ENCODE results near the gene NUBP2. TPM values are rescaled to one million over a fixed set of nuclear protein-coding genes. Genes with fewer than 3 reads are reported as not detected.

The NUBP2 gene
- total and polyA plus RNA-seq, 2 donors (not counting 3 experiments of a cell fraction or from before 2014, with no cell fraction given): 55.0 to 69.6 TPM

DNA sequence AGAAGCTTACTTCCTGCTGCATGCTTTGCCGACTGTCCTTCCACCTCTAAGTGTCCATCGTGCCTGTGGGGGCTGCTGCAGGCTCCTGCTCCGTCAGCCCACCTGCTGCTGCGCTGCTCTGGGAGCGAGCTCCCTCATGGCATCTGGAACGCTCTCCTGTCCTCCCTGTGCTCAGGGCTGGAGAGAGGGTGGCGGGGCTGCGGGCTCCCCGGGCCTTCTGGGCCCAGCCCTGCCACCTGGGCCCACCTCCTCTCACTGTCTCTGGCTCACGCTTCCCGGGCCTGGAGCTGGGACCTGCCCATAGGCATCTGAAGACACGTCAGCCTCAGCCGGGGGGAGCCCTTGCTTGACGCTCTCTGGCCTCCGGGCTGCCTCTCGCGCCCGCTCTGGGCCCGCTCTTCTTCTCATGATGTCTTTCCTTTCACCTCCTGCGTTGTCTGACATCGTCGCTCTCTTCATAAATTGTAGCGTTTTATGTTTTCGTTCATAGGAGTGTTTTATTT, 38.4 kb upstream of the NUBP2 start:
- Histone ChIP-seq H2AFZ (ENCODE audit: low read depth, low read length) (no peak overlapping the region), H3K4me1 (ENCODE audit: control insufficient read depth, extremely low read depth, insufficient read depth, low read length) (no peaks in the 10 kb centered on the region), H4K20me1 (replicated peaks; ENCODE audit: control insufficient read depth, extremely low read depth, insufficient read depth, low read length) (no peaks in the 10 kb centered on the region), H3K9me3 (replicated peaks; ENCODE audit: control insufficient read depth, insufficient read depth, low read length) (no peaks in the 10 kb centered on the region), H3K9me1 (replicated peaks; ENCODE audit: control insufficient read depth, extremely low read depth, insufficient read depth, low read length) (no peaks in the 10 kb centered on the region), H3K4me2 (ENCODE audit: insufficient read depth, low read length) (no peak overlapping the region), H3K27me3 (ENCODE audit: control insufficient read depth in 2 of 2, insufficient read depth in 2 of 2, low read length in 2 of 2) (no peaks in the 10 kb centered on the region), H3K4me3 (replicated peaks in 1 of 3; ENCODE audit: insufficient read depth in 1 of 3, low read depth in 1 of 3, low read length in 3 of 3) (no peak overlapping the region), H3K9ac (replicated peaks; ENCODE audit: extremely low read depth, insufficient read depth, low read length) (no peak overlapping the region), H3K27ac (ENCODE audit: insufficient read depth, low read depth, low read length) (no peak overlapping the region), H3K36me3 (ENCODE audit: control insufficient read depth in 2 of 2, extremely low read depth in 1 of 2, insufficient read depth in 2 of 2, low read length in 2 of 2) (peaks cover 4 to 45% of the 10 kb centered on the region in 2 experiments), H3K79me2 (ENCODE audit: control insufficient read depth, insufficient read depth, low read length) (no peaks in the 10 kb centered on the region)
- TF ChIP-seq FOS (IDR thresholded peaks at IDR 0.05; ENCODE audit: borderline replicate concordance, insufficient read depth, low read length) (no peak), POLR2A (IDR thresholded peaks at IDR 0.05; ENCODE audit: low read depth, low read length) (no peak), POLR2AphosphoS5 (IDR thresholded peaks at IDR 0.05; ENCODE audit: insufficient read depth, low read depth, low read length) (no peak), EZH2 (IDR thresholded peaks at IDR 0.05; ENCODE audit: borderline replicate concordance, low read depth, low read length, severe bottlenecking) (no peak), MYC (IDR thresholded peaks at IDR 0.05; ENCODE audit: low read depth, low read length) (no peak)
- TF ChIP-seq, protein P1, sequence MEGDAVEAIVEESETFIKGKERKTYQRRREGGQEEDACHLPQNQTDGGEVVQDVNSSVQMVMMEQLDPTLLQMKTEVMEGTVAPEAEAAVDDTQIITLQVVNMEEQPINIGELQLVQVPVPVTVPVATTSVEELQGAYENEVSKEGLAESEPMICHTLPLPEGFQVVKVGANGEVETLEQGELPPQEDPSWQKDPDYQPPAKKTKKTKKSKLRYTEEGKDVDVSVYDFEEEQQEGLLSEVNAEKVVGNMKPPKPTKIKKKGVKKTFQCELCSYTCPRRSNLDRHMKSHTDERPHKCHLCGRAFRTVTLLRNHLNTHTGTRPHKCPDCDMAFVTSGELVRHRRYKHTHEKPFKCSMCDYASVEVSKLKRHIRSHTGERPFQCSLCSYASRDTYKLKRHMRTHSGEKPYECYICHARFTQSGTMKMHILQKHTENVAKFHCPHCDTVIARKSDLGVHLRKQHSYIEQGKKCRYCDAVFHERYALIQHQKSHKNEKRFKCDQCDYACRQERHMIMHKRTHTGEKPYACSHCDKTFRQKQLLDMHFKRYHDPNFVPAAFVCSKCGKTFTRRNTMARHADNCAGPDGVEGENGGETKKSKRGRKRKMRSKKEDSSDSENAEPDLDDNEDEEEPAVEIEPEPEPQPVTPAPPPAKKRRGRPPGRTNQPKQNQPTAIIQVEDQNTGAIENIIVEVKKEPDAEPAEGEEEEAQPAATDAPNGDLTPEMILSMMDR (IDR thresholded peaks at IDR 0.05; ENCODE audit: extremely low read depth in 1 of 2, insufficient read depth in 1 of 2, low read depth in 1 of 2, low read length in 2 of 2): no peak
- TF ChIP-seq, protein P2, sequence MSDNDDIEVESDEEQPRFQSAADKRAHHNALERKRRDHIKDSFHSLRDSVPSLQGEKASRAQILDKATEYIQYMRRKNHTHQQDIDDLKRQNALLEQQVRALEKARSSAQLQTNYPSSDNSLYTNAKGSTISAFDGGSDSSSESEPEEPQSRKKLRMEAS (IDR thresholded peaks at IDR 0.05; ENCODE audit: insufficient read depth, insufficient read length): no peak
- POLR2A ChIA-PET: no interaction called here
- intact Hi-C loops (cut with micrococcal nuclease) (no loop called here), dilution Hi-C loops (cut with MboI; ENCODE audit: extremely low pct_ligation_motif_present, low sequenced_read_pairs) (no loop called here)
- CTCF ChIA-PET: interaction anchor here (1.4 kb wide), 1 partner anchor 21 kb away, joined by 6 read pairs; no protein-coding TSS in a partner anchor
- no TSS peak for BruUV-seq (replicated peaks)
- FAIRE-seq (no peak), DNase-seq (ENCODE audit: low read depth, low spot score) (no peak)
